ENCODE data around the gene TRABD. TPM values are rescaled to one million over a fixed set of nuclear protein-coding genes. Genes with fewer than 3 reads are reported as not detected.
"Not testable (repeated sequence)": the region's sequence is repeated elsewhere in the genome, so short reads cannot be mapped to it uniquely, and the experiment has no call there.

The TRABD gene
- total RNA-seq, 2 experiments from 2014 or later, result 98.2 to 99.6 TPM

- POLR2A ChIA-PET, result interaction anchor here (0.7 kb wide), 1 partner anchor 21 kb away, joined by 3 read pairs; no protein-coding TSS in a partner anchor
- CTCF ChIA-PET, result no interaction called here
Measured at GRCh38 chr22:50196256-50196655, 10.5 kb downstream of the TRABD start.

- ChIA-PET CTCF (no interaction called here), POLR2A (interaction anchor here (0.7 kb wide), 1 partner anchor 22 kb away, joined by 3 read pairs; no protein-coding TSS in a partner anchor)
Measured at GRCh38 chr22:50197000-50197800, 11.5 kb downstream of the TRABD start.

GRCh38 chr22:50197856-50198623 lies 12.3 kb downstream of the TRABD start:
- ChIA-PET CTCF (no interaction called here), POLR2A (interaction anchor here (0.5 to 1.2 kb wide), 2 partner anchors 11 to 281 kb away, joined by 4 to 5 read pairs; no protein-coding TSS in a partner anchor)

GRCh38 chr22:50198624-50199017 lies 12.9 kb downstream of the TRABD start:
- CTCF ChIA-PET, result no interaction called here
- POLR2A ChIA-PET, result interaction anchor here (0.5 to 1.2 kb wide), 2 partner anchors 12 to 281 kb away, joined by 4 to 5 read pairs; no protein-coding TSS in a partner anchor

- POLR2A ChIA-PET, result interaction anchor here (1.0 to 1.2 kb wide), 2 partner anchors 12 to 13 kb away, joined by 3 to 5 read pairs; no protein-coding TSS in a partner anchor
Measured at GRCh38 chr22:50199251-50199721, 13.6 kb downstream of the TRABD start.

GRCh38 chr22:50199829-50200460 lies 14.2 kb downstream of the TRABD start:
- POLR2A ChIA-PET, result interaction anchor here (1.0 kb wide), 1 partner anchor 13 kb away, joined by 3 read pairs; no protein-coding TSS in a partner anchor
- CTCF ChIA-PET, result no interaction called here

More at GRCh38 chr22:50199251-50199721, 13.6 kb downstream of the TRABD start:
- CTCF ChIA-PET, result no interaction called here

- ChIA-PET POLR2A (interaction anchor here (1.0 to 1.2 kb wide), 2 partner anchors 10 to 14 kb away, joined by 3 to 7 read pairs; no protein-coding TSS in a partner anchor), CTCF (no interaction called here)
Measured at GRCh38 chr22:50200461-50201190, 14.9 kb downstream of the TRABD start, which contains the start of gene SELENOO. Gene SELENOO, plus strand, starts transcription at chr22:50201011. Its CDS starts 26 bp downstream, at chr22:50201037.

GRCh38 chr22:50201191-50202129 lies 15.7 kb downstream of the TRABD start:
- POLR2A ChIA-PET, result interaction anchor here (1.2 kb wide), 1 partner anchor 11 kb away, joined by 7 read pairs; no protein-coding TSS in a partner anchor
- CTCF ChIA-PET, result interaction anchor here (1.2 kb wide), 1 partner anchor 11 kb away, joined by 3 read pairs; no protein-coding TSS in a partner anchor

- POLR2A ChIA-PET, result interaction anchor here (1.2 kb wide), 1 partner anchor 11 kb away, joined by 7 read pairs; no protein-coding TSS in a partner anchor
- CTCF ChIA-PET, result interaction anchor here (1.2 kb wide), 1 partner anchor 10 kb away, joined by 3 read pairs; no protein-coding TSS in a partner anchor
Measured at GRCh38 chr22:50202130-50202666, 16.5 kb downstream of the TRABD start.

- POLR2A ChIA-PET, result no interaction called here
- CTCF ChIA-PET, result no interaction called here
Measured at GRCh38 chr22:50203288-50203687, 17.6 kb downstream of the TRABD start.

GRCh38 chr22:50204571-50204970 lies 18.9 kb downstream of the TRABD start:
- POLR2A ChIA-PET, result no interaction called here
- CTCF ChIA-PET, result interaction anchor here (1.5 to 5.4 kb wide), 2 partner anchors 55 to 71 kb away, joined by 3 to 35 read pairs; no protein-coding TSS in a partner anchor

GRCh38 chr22:50204998-50205397 lies 19.3 kb downstream of the TRABD start:
- POLR2A ChIA-PET, result not testable (repeated sequence)
- CTCF ChIA-PET, result interaction anchor here (1.5 to 5.4 kb wide), 2 partner anchors 56 to 71 kb away, joined by 3 to 35 read pairs; no protein-coding TSS in a partner anchor

- ChIA-PET POLR2A (no interaction called here), CTCF (interaction anchor here (1.0 to 5.4 kb wide), 7 partner anchors 13 to 70 kb away, joined by 3 to 35 read pairs (median 5); no protein-coding TSS in a partner anchor)
Measured at GRCh38 chr22:50205781-50206569, 20.3 kb downstream of the TRABD start.

GRCh38 chr22:50206599-50206998 lies 20.9 kb downstream of the TRABD start:
- CTCF ChIA-PET, result interaction anchor here (0.7 to 5.4 kb wide), 7 partner anchors 13 to 57 kb away, joined by 3 to 35 read pairs (median 5); no protein-coding TSS in a partner anchor
- POLR2A ChIA-PET, result no interaction called here

GRCh38 chr22:50207383-50208140 lies 21.8 kb downstream of the TRABD start:
- ChIA-PET CTCF (interaction anchor here (0.7 to 5.4 kb wide), 5 partner anchors 18 to 58 kb away, joined by 3 to 35 read pairs (median 5); no protein-coding TSS in a partner anchor), POLR2A (no interaction called here)
